Measurements from ENCODE around the gene IL1RAP. TPM values are rescaled to one million over a fixed set of nuclear protein-coding genes. Genes with fewer than 3 reads are reported as not detected.

IL1RAP gene
- total RNA-seq, 2 donors from 2014 or later, result 17.7 to 18.0 TPM

- Histone ChIP-seq H3K4me1 (replicated peaks) (no peaks in the 10 kb centered on the region), H3K36me3 (no peaks in the 10 kb centered on the region), H3K27ac (no peak overlapping the region), H3K27me3 (replicated peaks; ENCODE audit: insufficient read depth) (no peaks in the 10 kb centered on the region), H3K9me3 (no peaks in the 10 kb centered on the region), H3K4me3 (no peak overlapping the region)
- WGBS, result 98% methylated on average over 4 of the region's 4 CpGs
- intact Hi-C loops (cut with DNase I), result no loop called here
- no peak for DNase-seq (ENCODE audit: low spot score)
- no peak for TF ChIP-seq CTCF (IDR thresholded peaks at IDR 0.05)
- TF ChIP-seq POLR2AphosphoS5 (IDR thresholded peaks at IDR 0.05), result no peak
- TF ChIP-seq POLR2A (IDR thresholded peaks at IDR 0.05), result no peak
Observed at GRCh38 chr3:190577225-190577624, 63.3 kb downstream of the IL1RAP start.

- no peaks in the 10 kb centered on the region for H3K4me1 ChIP-seq (replicated peaks)
- TF ChIP-seq POLR2A (IDR thresholded peaks at IDR 0.05) (no peak), POLR2AphosphoS5 (IDR thresholded peaks at IDR 0.05) (no peak), CTCF (IDR thresholded peaks at IDR 0.05) (no peak)
- H3K9me3 ChIP-seq, result no peaks in the 10 kb centered on the region
- intact Hi-C loops (cut with DNase I), result no loop called here
- H3K27me3 ChIP-seq (replicated peaks; ENCODE audit: insufficient read depth), result no peaks in the 10 kb centered on the region
- no peak overlapping the region for H3K4me3 ChIP-seq
- H3K27ac ChIP-seq, result no peak overlapping the region
- DNase-seq (ENCODE audit: low spot score), result no peak
- no peaks in the 10 kb centered on the region for H3K36me3 ChIP-seq
- WGBS, result 41% methylated on average over 3 of the region's 3 CpGs
Observed at GRCh38 chr3:190579514-190580137, 65.7 kb downstream of the IL1RAP start.

- Histone ChIP-seq H3K27me3 (replicated peaks; ENCODE audit: insufficient read depth) (no peaks in the 10 kb centered on the region), H3K9me3 (no peaks in the 10 kb centered on the region), H3K36me3 (no peaks in the 10 kb centered on the region), H3K4me1 (replicated peaks) (no peaks in the 10 kb centered on the region), H3K4me3 (no peak overlapping the region), H3K27ac (no peak overlapping the region)
- TF ChIP-seq POLR2AphosphoS5 (IDR thresholded peaks at IDR 0.05) (no peak), CTCF (IDR thresholded peaks at IDR 0.05) (no peak), POLR2A (IDR thresholded peaks at IDR 0.05) (no peak)
- intact Hi-C loops (cut with DNase I), result no loop called here
- no peak for DNase-seq (ENCODE audit: low spot score)
- 83% methylated on average over 2 of the region's 2 CpGs for WGBS
Observed at GRCh38 chr3:190580417-190580816, 66.5 kb downstream of the IL1RAP start.

- intact Hi-C loops (cut with DNase I), result no loop called here
- 41% methylated on average over 5 of the region's 5 CpGs for WGBS
- no peaks in the 10 kb centered on the region for H3K27me3 ChIP-seq (replicated peaks; ENCODE audit: insufficient read depth)
- H3K4me1 ChIP-seq (replicated peaks), result no peaks in the 10 kb centered on the region
- no peak for TF ChIP-seq POLR2AphosphoS5 (IDR thresholded peaks at IDR 0.05)
- TF ChIP-seq CTCF (IDR thresholded peaks at IDR 0.05), result no peak
- no peak for TF ChIP-seq POLR2A (IDR thresholded peaks at IDR 0.05)
- H3K36me3 ChIP-seq, result no peaks in the 10 kb centered on the region
- no peak for DNase-seq (ENCODE audit: low spot score)
- H3K27ac ChIP-seq, result no peak overlapping the region
- H3K9me3 ChIP-seq, result no peaks in the 10 kb centered on the region
- H3K4me3 ChIP-seq, result no peak overlapping the region
Observed at GRCh38 chr3:190581041-190581541, 67.2 kb downstream of the IL1RAP start.

- no peaks in the 10 kb centered on the region for H3K4me1 ChIP-seq (replicated peaks)
- 97% methylated on average over 2 of the region's 2 CpGs for WGBS
- no peak for DNase-seq (ENCODE audit: low spot score)
- no peaks in the 10 kb centered on the region for H3K36me3 ChIP-seq
- no peak overlapping the region for H3K4me3 ChIP-seq
- no peak overlapping the region for H3K27ac ChIP-seq
- no peaks in the 10 kb centered on the region for H3K9me3 ChIP-seq
- intact Hi-C loops (cut with DNase I), result no loop called here
- H3K27me3 ChIP-seq (replicated peaks; ENCODE audit: insufficient read depth), result no peaks in the 10 kb centered on the region
- TF ChIP-seq POLR2A (IDR thresholded peaks at IDR 0.05) (no peak), CTCF (IDR thresholded peaks at IDR 0.05) (no peak), POLR2AphosphoS5 (IDR thresholded peaks at IDR 0.05) (no peak)
Observed at GRCh38 chr3:190582667-190583066, 68.8 kb downstream of the IL1RAP start.

Data from prostate gland (tissue), 2 donors.